Colonic mucosa (tissue), 4 donors: Measurements from ENCODE around the gene MYB. TPM values are rescaled to one million over a fixed set of nuclear protein-coding genes. Genes with fewer than 3 reads are reported as not detected.
A peak's percentile ranks its signal among the peaks of the same experiment; 100 is the strongest.

Experiments used
- DNase-seq: peaks from one replicate; pipeline ENCODE4 v3.0.0-alpha.2; 2020
- H3K27ac ChIP-seq: fragments of 200-600 bp; one replicate; pipeline ENCODE4 v1.8.0; 2021
- H3K27me3 ChIP-seq: fragments of 200-600 bp; one replicate; pipeline ENCODE4 v1.8.0; 2021
- H3K36me3 ChIP-seq: fragments of 200-600 bp; one replicate; pipeline ENCODE4 v1.8.0; 2021
- H3K4me1 ChIP-seq: fragments of 200-600 bp; one replicate; pipeline ENCODE4 v1.8.0; 2021; ENCODE audit warnings: mild to moderate bottlenecking
- H3K4me3 ChIP-seq: fragments of 200-600 bp; one replicate; pipeline ENCODE4 v1.8.0; 2021
- H3K9ac ChIP-seq, 2 donors: one replicate each; pipeline ENCODE4 v1.7.0; 2013; ENCODE audit warnings: control low read depth in 2 of 2, low read depth in 2 of 2, low read length in 2 of 2
- H3K9me3 ChIP-seq: fragments of 200-600 bp; one replicate; pipeline ENCODE4 v1.8.0; 2021
- intact Hi-C: fragments of 100-400 bp; cut with DNase I; formaldehyde crosslinking; loops from one replicate; pipeline ENCODE4 v1.14.1; 2022
- total RNA-seq, 2 donors: library from RNA; stranded (reverse); fragmentation: NEBNext Ultra II Directional in 1 of 2; extraction: Animal tissue kit (Norgen Biotek cat#: 25700) in 1 of 2; gene quantifications; one replicate each; pipeline ENCODE4 v1.2.1, GENCODE V29; 2021
- TF ChIP-seq, protein P1 (sequence below): fragments of 200-600 bp; IDR thresholded peaks from one replicate; pipeline ENCODE4 v1.8.0; 2022; ENCODE audit warnings: antibody characterized with exemption, mild to moderate bottlenecking
- donor health status: healthy.
- donor health status: DM: no; HTN: no; CAD: no.
- donor health status: DM: no; HTN: no; CAD: no.

Gene MYB
- total RNA-seq, 2 donors from 2014 or later, result 67.2 to 78.0 TPM

DNA sequence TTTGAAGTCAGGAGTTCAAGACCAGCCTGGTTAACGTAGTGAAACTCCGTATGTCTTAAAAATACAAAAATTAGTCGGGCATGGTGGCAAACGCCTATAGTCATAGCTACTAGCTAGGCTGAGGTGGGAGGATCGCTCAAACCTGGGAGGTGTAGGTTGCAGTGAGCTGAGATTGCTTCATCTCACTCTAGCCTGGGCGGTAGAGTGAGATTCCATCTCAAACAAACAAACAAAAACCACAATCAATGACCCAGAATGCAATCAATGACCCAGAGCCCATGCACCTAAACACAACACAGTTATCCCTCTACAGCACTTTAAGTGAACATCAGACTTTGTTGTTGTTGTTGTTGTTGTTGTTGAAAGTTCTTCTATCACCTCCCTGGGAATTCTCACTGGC is 77.9 kb downstream of the MYB start:
- H3K27ac ChIP-seq, result no peak overlapping the region
- H3K9ac ChIP-seq, result no peak overlapping the region
- intact Hi-C loops, result no loop called here
- peaks cover 5% of the 10 kb centered on the region for H3K4me1 ChIP-seq
- no peaks in the 10 kb centered on the region for H3K27me3 ChIP-seq
- no peaks in the 10 kb centered on the region for H3K36me3 ChIP-seq
- TF ChIP-seq, protein P1, sequence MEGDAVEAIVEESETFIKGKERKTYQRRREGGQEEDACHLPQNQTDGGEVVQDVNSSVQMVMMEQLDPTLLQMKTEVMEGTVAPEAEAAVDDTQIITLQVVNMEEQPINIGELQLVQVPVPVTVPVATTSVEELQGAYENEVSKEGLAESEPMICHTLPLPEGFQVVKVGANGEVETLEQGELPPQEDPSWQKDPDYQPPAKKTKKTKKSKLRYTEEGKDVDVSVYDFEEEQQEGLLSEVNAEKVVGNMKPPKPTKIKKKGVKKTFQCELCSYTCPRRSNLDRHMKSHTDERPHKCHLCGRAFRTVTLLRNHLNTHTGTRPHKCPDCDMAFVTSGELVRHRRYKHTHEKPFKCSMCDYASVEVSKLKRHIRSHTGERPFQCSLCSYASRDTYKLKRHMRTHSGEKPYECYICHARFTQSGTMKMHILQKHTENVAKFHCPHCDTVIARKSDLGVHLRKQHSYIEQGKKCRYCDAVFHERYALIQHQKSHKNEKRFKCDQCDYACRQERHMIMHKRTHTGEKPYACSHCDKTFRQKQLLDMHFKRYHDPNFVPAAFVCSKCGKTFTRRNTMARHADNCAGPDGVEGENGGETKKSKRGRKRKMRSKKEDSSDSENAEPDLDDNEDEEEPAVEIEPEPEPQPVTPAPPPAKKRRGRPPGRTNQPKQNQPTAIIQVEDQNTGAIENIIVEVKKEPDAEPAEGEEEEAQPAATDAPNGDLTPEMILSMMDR, result no peak
- no peak for DNase-seq
- H3K4me3 ChIP-seq, result no peak overlapping the region
- H3K9me3 ChIP-seq, result no peaks in the 10 kb centered on the region

DNA sequence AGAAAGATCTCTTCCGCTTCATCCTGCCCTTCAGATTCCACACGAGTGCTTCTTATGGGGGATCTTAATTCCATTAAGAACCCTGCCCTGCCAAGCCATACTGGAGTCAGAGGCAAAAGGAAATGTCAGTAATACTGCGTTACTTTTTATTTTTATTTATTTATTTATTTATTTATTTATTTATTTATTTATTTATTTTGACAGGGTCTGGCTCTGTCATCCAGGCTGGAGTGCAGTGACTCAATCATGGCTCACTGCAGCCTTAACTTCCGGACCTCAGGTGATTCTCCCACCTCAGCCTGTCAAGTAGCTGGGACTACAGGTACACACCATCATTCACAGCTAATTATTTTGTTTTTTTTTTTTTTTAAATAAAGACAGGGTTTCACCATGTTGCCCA is 79.5 kb downstream of the MYB start:
- H3K27ac ChIP-seq, result no peak overlapping the region
- no peaks in the 10 kb centered on the region for H3K4me1 ChIP-seq
- no peak for DNase-seq
- TF ChIP-seq, protein P1, result no peak
- H3K9ac ChIP-seq, result no peak overlapping the region
- intact Hi-C loops, result no loop called here
- no peaks in the 10 kb centered on the region for H3K36me3 ChIP-seq
- H3K4me3 ChIP-seq, result no peak overlapping the region
- no peaks in the 10 kb centered on the region for H3K27me3 ChIP-seq
- H3K9me3 ChIP-seq, result no peaks in the 10 kb centered on the region

- no peak for DNase-seq
- no peak overlapping the region for H3K9ac ChIP-seq
- TF ChIP-seq, protein P1, result no peak
- H3K4me3 ChIP-seq, result no peak overlapping the region
- intact Hi-C loops, result no loop called here
- H3K27me3 ChIP-seq, result no peaks in the 10 kb centered on the region
- no peak overlapping the region for H3K27ac ChIP-seq
- no peaks in the 10 kb centered on the region for H3K9me3 ChIP-seq
- H3K36me3 ChIP-seq, result no peaks in the 10 kb centered on the region
- H3K4me1 ChIP-seq, result no peaks in the 10 kb centered on the region
Observed at GRCh38 chr6:135261872-135262725, 81.0 kb downstream of the MYB start.

- Histone ChIP-seq H3K9ac (no peak overlapping the region), H3K4me1 (peaks cover 5% of the 10 kb centered on the region), H3K27me3 (no peaks in the 10 kb centered on the region), H3K9me3 (no peaks in the 10 kb centered on the region), H3K4me3 (no peak overlapping the region), H3K36me3 (no peaks in the 10 kb centered on the region), H3K27ac (no peak overlapping the region)
- TF ChIP-seq, protein P1, result no peak
- intact Hi-C loops, result no loop called here
- DNase-seq, result no peak
Observed at GRCh38 chr6:135265278-135265677, 84.2 kb downstream of the MYB start.

DNA sequence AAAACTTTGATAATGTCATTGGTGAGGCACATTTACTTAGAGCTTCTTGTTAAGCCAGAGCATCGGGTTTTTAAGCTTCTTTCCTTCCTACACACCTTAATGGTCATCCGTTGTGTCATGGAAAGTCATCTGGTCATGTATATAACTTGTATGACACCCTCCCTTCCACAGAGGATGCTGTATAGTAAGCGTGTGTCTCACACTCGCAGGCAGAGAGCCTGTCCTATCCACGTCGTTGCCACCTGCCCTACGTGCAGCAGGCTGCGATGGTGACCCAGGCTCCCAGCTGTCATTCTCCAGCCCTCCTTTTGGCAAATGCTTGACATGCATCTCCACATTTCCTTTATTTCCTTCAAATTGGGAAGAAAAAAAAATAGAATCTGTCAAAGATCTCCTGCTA is 85.6 kb downstream of the MYB start:
- H3K4me1 ChIP-seq, result peaks cover 5% of the 10 kb centered on the region
- peak; percentile 53 for DNase-seq

More for the DNA sequence above, 85.6 kb downstream of the MYB start:
- Histone ChIP-seq H3K9ac (peak overlapping the region in 1 of 2 donors; percentile 56), H3K27me3 (no peaks in the 10 kb centered on the region), H3K9me3 (no peaks in the 10 kb centered on the region), H3K36me3 (no peaks in the 10 kb centered on the region), H3K4me3 (no peak overlapping the region), H3K27ac (peak overlapping the region; percentile 83)
- intact Hi-C loops, result no loop called here
- TF ChIP-seq, protein P1, result no peak
